ENCODE data around the gene RASGRF2.

DNA sequence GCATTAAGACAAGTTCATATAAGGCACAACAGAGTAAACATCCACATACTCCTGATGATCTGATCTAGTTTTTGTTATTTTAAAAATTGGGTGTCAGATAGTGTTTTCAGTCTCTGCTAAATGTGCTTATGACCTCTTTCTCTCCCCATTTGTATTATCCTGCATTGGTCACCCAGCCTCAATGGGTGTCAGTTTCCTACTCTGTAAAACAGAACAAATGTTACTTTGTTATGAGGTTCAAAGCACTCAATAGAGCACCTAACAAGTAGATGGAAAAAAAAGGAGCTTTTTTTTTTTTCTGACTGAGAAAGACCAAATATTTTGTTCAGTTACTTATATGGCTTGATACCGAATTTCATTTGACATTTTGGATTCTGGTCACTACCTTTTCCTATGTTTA, 33.6 kb upstream of the RASGRF2 start:
- TF ChIP-seq, protein P1, sequence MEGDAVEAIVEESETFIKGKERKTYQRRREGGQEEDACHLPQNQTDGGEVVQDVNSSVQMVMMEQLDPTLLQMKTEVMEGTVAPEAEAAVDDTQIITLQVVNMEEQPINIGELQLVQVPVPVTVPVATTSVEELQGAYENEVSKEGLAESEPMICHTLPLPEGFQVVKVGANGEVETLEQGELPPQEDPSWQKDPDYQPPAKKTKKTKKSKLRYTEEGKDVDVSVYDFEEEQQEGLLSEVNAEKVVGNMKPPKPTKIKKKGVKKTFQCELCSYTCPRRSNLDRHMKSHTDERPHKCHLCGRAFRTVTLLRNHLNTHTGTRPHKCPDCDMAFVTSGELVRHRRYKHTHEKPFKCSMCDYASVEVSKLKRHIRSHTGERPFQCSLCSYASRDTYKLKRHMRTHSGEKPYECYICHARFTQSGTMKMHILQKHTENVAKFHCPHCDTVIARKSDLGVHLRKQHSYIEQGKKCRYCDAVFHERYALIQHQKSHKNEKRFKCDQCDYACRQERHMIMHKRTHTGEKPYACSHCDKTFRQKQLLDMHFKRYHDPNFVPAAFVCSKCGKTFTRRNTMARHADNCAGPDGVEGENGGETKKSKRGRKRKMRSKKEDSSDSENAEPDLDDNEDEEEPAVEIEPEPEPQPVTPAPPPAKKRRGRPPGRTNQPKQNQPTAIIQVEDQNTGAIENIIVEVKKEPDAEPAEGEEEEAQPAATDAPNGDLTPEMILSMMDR (IDR thresholded peaks at IDR 0.05 in 4 of 5, conservative IDR thresholded peaks at IDR 0.05 in 1 of 5): no peak
- TF ChIP-seq POLR2A (IDR thresholded peaks at IDR 0.05): no peak
